Testis (tissue), 2 donors: ENCODE data around the gene CD300LG.

ENCODE experiments used
- CTCF ChIP-seq, 3 experiments: fragments of 450-650 bp in 2 of 3; fragments of 200-600 bp in 1 of 3; sonication (generic) in 1 of 3; IDR thresholded peaks; one replicate each; pipeline ENCODE4 v1.5.1; 2016 to 2019; ENCODE audit warnings: antibody characterized with exemption in 3 of 3, mild to moderate bottlenecking in 2 of 3, moderate library complexity in 1 of 3
- POLR2A ChIP-seq: fragments of 450-650 bp; IDR thresholded peaks from one replicate; pipeline ENCODE4 v1.6.1; 2017; ENCODE audit warnings: antibody characterized with exemption, mild to moderate bottlenecking, moderate library complexity

- TF ChIP-seq CTCF (IDR thresholded peaks at IDR 0.05) (no peak), POLR2A (no peak)
Measured at GRCh38 chr17:43800736-43801135, 46.2 kb upstream of the CD300LG start.
